ENCODE results near the gene CACNA1H. TPM values are rescaled to one million over a fixed set of nuclear protein-coding genes. Genes with fewer than 3 reads are reported as not detected.
"Not testable (repeated sequence)": the region's sequence is repeated elsewhere in the genome, so short reads cannot be mapped to it uniquely, and the experiment has no call there.

Gene CACNA1H
- total RNA-seq, 1 experiment from 2014 or later: not detected

DNA sequence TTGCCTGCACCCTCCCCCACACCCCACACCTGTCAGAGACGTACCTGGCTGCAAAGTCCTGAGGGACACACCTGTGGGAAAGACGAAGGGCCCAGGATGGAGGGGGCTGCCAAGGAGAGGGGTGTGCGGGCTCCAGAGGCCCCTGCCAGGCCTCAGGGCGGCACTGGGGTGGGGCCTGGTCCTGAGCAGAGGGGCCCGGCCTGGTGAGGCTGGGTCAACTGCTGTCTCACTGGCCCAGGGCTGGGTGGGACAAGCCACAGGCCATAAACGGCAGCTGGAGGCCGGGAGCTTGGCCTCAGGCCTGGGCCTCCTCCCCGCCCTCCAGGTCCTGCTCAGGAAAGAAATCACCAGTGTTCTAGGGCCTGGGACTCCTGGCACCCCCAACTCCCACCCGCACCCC, 71.7 kb downstream of the CACNA1H start:
- no peak for DNase-seq (ENCODE audit: low read depth)

DNA sequence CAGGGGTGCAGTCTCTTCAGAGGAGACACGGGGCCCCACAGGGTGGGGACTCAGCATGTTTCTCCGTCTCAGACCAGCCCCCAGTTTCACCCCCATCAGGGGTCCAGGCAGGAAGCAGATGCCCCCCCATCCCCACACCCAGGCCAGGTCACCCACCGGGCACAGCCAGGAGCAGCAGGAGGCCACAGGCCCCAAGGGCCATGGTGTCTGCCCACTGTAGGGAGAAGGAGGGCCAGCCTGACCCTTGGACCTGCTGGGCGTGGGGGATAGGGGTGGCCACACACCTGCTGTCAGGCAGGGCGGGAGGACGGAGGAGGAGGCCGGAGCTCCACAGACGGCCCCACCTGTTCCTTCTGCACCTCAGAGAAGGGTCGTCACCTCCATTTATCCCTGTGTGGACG, 72.1 kb downstream of the CACNA1H start, which contains the start of gene TPSG1:
Gene TPSG1 (minus strand): TSS at position 218 of the 401 bp plus-strand sequence. CDS start 16 bp downstream, at position 202.
- DNase-seq (ENCODE audit: low read depth): no peak

DNA sequence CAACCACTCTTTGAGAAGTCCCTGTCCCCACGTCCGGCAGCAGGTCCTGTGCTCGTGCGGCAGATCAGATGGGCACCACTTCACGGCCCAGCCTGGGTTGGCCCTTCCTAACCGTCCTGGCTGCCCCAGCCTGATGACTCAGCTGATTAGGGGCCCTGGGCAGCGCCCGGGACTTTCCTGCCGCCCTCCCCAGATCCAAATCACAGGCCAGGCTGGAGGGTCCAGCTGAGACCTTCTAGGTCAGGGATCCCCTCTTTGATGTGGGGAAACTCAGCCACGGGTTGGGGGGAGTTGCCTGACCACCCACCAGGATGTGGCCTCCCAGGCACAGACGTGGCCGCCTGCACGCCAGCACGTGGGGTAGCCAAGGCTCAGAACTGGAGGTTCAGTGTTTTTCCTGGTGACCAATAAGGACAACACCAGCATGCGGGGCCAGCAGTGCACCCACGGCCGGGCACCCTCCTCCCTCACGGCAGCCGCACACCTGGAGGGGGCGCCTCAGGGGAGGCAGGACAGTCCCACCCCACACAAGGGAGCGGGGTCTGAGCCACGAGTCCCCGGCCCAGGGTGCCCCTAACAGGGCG, 72.9 kb downstream of the CACNA1H start:
- DNase-seq (ENCODE audit: low read depth): peak; percentile 73

DNA sequence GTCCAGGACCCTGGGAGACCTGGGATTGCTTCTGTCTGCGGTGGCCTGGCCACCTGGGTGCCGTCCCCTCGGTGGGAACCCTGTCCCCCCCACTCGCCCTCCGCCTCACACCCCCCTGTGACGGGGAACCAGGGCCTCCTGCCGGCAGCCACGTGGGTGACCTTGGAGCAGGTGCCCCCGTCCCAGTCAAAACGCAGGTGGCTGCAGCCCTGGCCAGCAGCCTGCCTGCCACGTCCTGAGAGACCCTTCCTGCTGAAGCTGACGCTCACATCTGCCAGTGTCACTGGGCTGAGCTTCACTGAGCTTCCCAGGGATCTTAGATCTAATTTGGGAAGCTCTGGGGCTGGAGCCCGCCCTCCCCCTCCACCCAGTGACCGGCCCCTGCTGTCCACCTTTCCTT, 73.8 kb downstream of the CACNA1H start:
- not testable (repeated sequence) for DNase-seq (ENCODE audit: low read depth)

DNA sequence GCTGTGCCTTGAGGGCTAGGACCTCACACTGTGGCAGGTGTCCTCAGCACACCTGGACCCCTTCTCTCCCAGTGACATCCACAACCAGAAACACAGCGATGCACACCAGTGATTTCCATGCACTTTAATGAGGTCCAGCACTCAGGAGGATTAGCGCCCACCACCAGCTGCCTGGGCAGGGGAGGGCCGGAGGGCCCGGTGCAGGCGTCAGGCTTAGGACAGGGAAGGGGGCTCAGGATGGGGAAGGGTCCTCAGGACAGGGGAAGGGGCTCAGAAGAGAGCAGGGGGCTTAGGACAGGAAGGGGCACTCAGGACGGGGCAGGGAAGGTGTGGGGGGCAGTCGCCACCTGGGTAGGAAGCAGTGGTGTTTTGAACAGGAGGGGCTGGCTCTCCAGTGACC, 75.3 kb downstream of the CACNA1H start:
- not testable (repeated sequence) for DNase-seq (ENCODE audit: low read depth)

DNA sequence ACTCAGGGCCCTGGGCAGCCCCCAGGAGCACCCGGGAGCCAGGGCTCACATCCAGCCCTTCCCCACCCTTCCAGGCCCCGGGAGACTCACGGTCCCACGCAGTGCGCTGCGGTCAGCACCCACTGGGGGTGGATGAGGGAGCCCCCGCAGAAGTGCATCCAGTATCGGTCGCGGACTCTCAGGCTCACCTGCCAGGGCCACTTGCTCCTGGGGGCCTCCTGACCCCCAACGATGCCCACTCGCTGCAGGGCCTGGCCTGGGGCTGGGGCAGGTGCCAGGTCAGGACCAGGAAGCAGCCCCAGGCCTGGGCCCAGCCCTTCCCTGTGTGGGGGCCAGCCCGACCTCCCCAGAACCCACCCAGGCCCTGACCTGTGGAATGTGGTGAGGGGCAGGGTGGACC, 76.6 kb downstream of the CACNA1H start:
- not testable (repeated sequence) for DNase-seq (ENCODE audit: low read depth)

DNA sequence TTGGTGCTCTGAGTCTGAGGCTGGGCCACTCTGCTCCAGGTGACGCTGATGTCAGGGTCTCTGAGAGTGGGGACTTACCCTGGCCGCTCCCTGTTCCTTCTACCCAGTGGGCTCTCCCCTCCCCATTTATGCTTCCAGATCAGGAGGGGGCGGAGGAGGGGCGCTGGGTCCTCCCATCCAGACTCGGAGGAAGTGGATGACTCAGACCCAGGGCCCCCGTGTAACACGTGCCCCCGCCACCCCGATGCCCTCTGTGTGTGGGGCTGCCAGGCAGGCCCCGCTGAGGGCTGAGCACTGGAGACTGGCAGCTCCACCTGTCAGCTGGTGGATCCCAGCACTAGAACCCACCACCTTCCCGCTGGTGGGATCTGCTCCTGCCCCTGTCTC, 77.2 kb downstream of the CACNA1H start, which contains the start of gene TPSB2:
Gene TPSB2 (minus strand): TSS at position 101 of the 387 bp plus-strand sequence. CDS start 233 bp downstream, outside the sequence.
- DNase-seq (ENCODE audit: low read depth): not testable (repeated sequence)

DNA sequence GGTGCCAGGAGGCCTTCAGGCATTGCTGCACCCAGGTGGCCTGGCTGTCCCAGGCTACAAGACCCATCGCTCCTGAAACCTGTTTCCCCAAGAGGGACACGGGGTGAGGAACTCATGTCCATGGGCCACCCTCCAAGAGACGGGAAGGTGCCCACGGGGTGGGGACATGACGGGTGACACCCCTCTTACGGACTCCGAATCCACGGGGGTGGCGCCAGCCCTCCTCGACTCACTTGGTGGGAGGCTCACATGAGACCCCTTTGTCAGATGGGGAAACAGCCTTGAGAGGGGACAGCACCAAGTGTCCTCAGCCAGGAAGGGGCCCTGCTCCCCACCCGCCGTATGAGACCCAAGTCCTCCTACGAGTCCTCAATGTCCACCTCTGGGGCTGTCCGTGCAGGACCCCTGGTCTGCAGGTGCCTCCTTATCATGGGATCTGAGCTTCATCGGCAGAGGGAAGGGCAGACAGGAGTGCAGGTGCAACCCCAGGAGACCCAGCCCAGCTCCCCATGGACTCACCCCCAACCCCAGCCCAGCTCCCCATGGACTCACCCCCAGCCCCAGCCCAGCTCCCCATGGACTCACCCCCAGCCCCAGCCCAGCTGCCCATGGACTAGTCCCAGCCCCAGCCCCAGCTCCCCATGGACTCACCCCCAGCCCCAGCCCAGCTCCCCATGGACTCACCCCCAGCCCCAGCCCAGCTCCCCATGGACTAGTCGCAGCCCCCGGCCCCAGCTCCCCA, 77.7 kb downstream of the CACNA1H start:
- DNase-seq (ENCODE audit: low read depth): not testable (repeated sequence)

DNA sequence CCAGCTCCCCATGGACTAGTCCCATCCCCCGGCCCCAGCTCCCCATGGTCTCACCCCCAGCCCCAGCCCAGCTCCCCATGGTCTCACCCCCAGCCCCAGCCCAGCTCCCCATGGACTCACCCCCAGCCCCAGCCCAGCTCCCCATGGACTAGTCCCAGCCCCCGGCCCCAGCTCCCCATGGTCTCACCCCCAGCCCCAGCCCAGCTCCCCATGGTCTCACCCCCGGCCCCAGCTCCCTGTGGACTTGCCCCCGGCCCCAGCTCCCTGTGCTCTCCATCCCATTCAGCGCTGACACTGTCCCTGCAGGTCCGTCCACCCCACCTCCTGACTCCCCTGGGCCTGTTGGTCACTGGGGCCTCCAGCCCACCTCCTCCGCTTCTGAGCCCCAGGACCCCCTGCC, 78.4 kb downstream of the CACNA1H start:
- not testable (repeated sequence) for DNase-seq (ENCODE audit: low read depth)

DNA sequence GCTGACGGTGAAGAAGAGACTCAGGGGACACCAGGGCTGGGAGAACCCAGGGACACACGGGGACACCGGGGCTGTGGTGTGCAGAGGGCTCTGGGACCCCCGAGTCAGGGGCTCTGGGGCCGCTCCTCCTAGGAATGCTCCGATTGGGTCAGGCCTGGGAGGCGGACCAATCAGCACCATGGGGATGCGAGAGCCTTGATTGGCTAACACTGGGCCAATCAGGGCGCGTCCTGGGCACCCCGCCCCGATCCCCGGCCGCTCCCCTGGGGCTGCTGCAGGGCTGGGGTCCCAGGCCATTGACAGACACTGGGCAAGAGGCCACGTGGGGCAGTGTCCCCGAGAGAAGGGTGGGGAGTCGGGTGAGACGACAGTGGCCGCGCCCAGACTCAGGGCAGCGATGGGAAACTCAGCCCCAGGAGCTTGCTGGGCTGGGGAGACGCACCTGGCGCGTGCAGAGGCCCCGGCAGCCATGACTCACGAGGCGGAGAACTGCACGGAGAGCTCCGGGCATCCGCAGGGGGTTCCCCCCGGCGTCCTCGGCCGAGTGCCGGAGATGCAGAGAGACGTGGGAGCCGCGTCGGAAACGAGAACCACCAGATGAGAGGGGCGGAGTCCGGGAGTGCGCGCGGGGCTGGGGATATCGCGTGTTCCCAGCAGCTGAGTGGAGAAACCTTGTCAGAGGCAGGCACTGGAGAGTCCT, 79.3 kb downstream of the CACNA1H start:
- not testable (repeated sequence) for DNase-seq (ENCODE audit: low read depth)

DNA sequence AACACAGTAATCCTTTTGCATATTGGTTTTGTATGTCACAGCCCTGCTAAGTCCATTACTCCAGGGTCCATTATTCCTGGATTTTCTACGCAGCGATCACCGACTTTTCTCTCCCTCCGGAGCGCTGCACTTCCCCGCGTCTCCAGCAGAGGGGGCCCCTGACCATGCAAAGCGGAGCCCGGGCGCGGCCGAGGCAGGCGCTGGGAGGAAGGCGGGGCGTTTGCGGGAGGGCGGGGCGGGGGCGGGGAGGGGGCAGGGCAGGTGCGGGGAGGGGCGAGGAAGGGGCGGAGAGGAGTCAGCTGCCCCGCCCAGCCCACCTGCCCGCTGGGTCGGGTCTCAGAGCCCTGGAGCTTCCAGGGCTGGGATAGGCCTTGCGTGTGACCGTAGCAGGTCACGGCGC, 83.8 kb downstream of the CACNA1H start:
- not testable (repeated sequence) for DNase-seq (ENCODE audit: low read depth)

DNA sequence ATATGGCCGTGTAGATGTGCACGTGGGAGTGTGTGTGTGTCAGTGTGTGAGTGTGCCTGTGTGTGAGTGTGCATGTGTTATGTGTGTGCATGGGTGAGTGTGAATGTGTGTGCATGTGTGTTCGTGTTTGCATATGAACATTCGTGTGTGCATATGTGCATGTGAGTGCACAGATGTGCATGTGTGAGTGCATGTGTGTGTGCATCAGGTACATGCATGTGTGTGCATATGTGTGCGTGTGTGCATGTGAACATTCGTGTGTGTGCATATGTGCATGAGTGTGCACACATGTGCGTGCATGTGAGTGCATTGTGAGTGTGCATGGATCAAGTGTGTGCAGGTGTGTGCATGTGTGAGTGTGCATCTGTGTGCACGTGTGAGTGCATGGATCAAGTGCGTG, 85.1 kb downstream of the CACNA1H start:
- no peak for DNase-seq (ENCODE audit: low read depth)

DNA sequence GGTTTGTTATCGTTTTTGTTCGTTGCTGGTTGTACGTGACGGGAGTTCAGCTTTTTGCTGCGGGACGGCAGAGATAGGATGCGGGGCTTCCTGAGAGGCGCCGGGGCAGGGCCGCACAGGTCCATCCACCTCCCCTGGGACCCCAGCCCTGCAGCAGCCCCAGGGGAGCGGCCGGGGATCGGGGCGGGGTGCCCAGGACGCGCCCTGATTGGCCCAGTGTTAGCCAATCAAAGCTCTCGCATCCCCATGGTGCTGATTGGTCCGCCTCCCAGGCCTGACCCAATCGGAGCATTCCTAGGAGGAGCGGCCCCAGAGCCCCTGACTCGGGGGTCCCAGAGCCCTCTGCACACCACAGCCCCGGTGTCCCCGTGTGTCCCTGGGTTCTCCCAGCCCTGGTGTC, 86.0 kb downstream of the CACNA1H start:
- not testable (repeated sequence) for DNase-seq (ENCODE audit: low read depth)

DNA sequence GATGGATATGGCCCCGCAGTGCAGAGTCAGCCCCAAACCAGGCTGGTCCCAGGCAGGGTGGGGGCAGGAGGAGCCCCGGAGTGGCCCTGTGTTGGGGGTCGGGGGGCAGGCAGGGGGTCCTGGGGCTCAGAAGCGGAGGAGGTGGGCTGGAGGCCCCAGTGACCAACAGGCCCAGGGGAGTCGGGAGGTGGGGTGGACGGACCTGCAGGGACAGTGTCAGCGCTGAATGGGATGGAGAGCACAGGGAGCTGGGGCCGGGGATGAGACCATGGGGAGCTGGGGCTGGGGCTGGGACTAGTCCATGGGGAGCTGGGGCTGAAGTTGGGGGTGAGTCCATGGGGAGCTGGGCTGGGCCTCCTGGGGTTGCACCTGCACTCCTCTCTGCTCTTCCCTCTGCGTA, 86.7 kb downstream of the CACNA1H start:
- DNase-seq (ENCODE audit: low read depth): not testable (repeated sequence)

DNA sequence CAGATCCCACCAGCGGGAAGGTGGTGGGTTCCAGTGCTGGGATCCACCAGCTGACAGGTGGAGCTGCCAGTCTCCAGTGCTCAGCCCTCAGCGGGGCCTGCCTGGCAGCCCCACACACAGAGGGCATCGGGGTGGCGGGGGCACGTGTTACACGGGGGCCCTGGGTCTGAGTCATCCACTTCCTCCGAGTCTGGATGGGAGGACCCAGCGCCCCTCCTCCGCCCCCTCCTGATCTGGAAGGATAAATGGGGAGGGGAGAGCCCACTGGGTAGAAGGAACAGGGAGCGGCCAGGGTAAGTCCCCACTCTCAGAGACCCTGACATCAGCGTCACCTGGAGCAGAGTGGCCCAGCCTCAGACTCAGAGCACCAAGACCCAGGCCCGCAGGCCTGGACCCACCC, 87.5 kb downstream of the CACNA1H start, which contains the start of gene TPSAB1:
Gene TPSAB1 (plus strand): TSS at position 270 of the 400 bp plus-strand sequence. CDS start 234 bp downstream, outside the sequence.
- DNase-seq (ENCODE audit: low read depth): not testable (repeated sequence)

DNA sequence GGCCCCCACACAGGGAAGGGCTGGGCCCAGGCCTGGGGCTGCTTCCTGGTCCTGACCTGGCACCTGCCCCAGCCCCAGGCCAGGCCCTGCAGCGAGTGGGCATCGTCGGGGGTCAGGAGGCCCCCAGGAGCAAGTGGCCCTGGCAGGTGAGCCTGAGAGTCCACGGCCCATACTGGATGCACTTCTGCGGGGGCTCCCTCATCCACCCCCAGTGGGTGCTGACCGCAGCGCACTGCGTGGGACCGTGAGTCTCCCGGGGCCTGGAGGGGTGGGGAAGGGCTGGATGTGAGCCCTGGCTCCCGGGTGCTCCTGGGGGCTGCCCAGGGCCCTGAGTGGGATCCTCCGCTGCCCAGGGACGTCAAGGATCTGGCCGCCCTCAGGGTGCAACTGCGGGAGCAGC, 88.2 kb downstream of the CACNA1H start:
- DNase-seq (ENCODE audit: low read depth): not testable (repeated sequence)

DNA sequence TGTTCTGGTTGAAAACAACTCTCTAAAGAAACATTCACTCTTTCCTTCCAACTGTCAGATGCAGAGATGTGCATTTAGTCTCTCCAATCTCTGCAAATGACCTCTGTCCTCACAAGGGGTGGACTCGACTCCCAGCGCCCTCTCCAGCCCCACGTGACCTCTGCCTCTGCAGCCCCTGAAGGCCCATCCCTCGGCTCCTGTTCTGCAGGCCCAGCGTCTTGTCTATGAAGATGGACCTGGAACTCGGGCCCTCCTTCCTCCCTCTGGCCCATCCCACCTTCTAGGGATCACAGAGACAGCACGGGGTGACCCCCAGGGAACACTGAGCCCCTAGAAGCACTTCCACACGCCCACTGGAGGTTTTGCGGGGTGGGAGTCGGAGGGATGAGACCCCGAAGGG, 90.5 kb downstream of the CACNA1H start:
- not testable (repeated sequence) for DNase-seq (ENCODE audit: low read depth)

DNA sequence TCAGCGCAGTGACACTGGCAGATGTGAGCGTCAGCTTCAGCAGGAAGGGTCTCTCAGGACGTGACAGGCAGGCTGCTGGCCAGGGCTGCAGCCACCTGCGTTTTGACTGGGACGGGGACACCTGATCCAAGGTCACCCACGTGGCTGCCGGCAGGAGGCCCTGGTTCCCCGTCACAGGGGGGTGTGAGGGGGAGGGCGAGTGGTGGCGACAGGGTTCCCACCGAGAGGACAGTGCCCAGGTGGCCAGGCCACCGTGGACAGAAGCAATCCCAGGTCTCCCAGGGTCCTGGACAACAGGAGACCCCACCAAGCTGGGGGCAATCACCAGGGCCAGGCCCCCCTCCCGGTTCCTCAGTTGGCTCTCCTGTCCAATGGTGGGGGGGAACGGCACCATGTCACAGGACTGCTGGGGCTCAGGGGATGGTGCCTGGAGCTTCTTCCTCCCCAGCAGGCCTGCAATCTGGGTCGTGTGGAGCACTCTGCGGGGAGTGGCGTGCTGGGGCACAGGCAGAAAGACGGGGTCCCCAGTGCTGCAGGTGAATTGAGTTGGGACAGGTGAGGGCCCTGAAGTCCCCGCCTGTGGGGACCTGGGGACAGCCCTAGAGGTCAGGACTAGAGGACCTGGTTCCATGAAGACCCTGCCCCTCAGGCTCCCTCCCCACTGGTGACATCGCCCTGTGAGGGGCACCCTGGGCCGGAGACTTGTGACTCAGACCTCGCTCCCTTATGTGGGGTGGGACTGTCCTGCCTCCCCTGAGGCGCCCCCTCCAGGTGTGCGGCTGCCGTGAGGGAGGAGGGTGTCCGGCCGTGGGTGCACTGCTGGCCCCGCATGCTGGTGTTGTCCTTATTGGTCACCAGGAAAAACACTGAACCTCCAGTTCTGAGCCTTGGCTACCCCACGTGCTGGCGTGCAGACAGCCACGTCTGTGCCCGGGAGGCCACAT, 91.3 kb downstream of the CACNA1H start:
- DNase-seq (ENCODE audit: low read depth): not testable (repeated sequence)

DNA sequence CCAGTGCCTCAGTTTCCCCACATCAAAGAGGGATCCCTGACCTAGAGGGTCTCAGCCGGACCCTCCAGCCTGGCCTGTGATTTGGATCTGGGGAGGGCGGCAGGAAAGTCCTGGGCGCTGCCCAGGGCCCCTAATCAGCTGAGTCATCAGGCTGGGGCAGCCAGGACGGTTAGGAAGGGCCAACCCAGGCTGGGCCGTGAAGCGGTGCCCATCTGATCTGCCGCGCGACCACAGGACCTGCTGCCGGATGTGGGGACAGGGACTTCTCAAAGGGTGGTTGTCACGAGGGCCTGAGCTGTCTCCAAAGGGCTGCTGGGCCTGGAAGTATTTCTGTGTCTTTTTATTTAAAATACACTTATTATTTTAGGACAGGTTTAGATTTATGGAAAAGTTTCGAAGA, 92.0 kb downstream of the CACNA1H start:
- DNase-seq (ENCODE audit: low read depth): peak; percentile 87

DNA sequence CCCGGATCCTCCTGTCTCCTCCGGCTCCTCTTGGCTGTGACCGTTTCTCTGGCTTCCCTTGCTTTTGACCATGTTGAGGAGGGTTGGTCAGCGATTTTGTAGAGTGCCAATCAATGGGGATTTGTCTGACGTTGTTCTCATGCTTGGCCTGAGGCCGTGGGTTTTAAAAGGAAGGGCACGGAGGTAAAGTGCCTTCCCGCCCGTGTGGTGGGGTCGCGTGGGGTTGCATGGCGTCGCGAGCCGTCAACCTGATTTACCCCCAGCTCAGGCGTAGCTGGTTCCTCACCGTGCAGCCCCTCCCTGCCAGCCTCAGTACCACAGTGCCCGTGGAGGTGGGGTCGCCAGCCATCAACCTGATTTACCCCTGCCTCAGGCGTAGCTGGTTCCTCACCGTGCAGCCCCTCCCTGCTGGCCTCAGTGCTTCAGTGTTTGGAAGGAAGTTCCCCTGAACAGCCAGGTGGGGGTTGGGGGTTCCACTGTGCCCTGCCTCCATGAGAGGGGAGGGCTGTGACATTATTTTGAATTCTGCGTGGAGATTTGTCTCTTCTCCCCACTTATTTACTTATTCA, 92.6 kb downstream of the CACNA1H start:
- no peak for DNase-seq (ENCODE audit: low read depth)
